Lung (tissue), 12 donors: Measurements from ENCODE around the gene PLD2. TPM values are rescaled to one million over a fixed set of nuclear protein-coding genes. Genes with fewer than 3 reads are reported as not detected.
"Not testable (repeated sequence)": the region's sequence is repeated elsewhere in the genome, so short reads cannot be mapped to it uniquely, and the experiment has no call there.

ENCODE experiments used
- ATAC-seq: fragments of 200-7000 bp; cut with Tn5 transposase; one replicate; pipeline ENCODE4 v1.9.1; 2020; ENCODE audit warnings: moderate number of reproducible peaks; ENCODE audit not compliant: insufficient read depth, low FRiP score
- DNase-seq, 3 donors: peaks; one replicate each; pipeline ENCODE4 v3.0.0-alpha.2; 2013 to 2017
- H3K27ac ChIP-seq, 2 donors: one replicate each; pipeline ENCODE4 v1.5.1; 2013; ENCODE audit warnings: mild to moderate bottlenecking in 2 of 2, moderate library complexity in 2 of 2, control low read depth in 1 of 2, inconsistent platforms in 1 of 2, low read depth in 1 of 2, low read length in 1 of 2
- H3K27me3 ChIP-seq, 3 donors: one replicate each; pipeline ENCODE4 v1.5.1; 2013; ENCODE audit warnings: low read length in 2 of 3; ENCODE audit not compliant: control insufficient read depth in 3 of 3, insufficient read depth in 3 of 3
- H3K36me3 ChIP-seq, 4 donors: one replicate each; pipeline ENCODE4 v1.5.1; 2013; ENCODE audit warnings: low read length in 4 of 4, mild to moderate bottlenecking in 1 of 4, moderate library complexity in 1 of 4; ENCODE audit not compliant: control insufficient read depth in 4 of 4, insufficient read depth in 4 of 4
- H3K4me1 ChIP-seq, 5 donors: one replicate each; pipeline ENCODE4 v1.5.1; 2013; ENCODE audit warnings: low read length in 5 of 5, mild to moderate bottlenecking in 2 of 5, moderate library complexity in 1 of 5; ENCODE audit not compliant: control insufficient read depth in 5 of 5, insufficient read depth in 5 of 5
- H3K4me3 ChIP-seq: one replicate; pipeline ENCODE4 v1.5.1; 2013; ENCODE audit warnings: mild to moderate bottlenecking, control low read depth, moderate library complexity
- H3K9ac ChIP-seq, 2 donors: one replicate each; pipeline ENCODE4 v1.5.1; 2013; ENCODE audit warnings: low read length in 2 of 2, control low read depth in 1 of 2; ENCODE audit not compliant: insufficient read depth in 1 of 2
- H3K9me3 ChIP-seq, 4 donors: one replicate each; pipeline ENCODE4 v1.5.1; 2013; ENCODE audit warnings: low read length in 3 of 4, mild to moderate bottlenecking in 1 of 4, moderate library complexity in 1 of 4; ENCODE audit not compliant: control insufficient read depth in 4 of 4, insufficient read depth in 3 of 4
- CTCF ChIP-seq: IDR thresholded peaks from 2 replicates; pipeline ENCODE4 v1.5.1; 2012; ENCODE audit warnings: mild to moderate bottlenecking; ENCODE audit errors: control extremely low read depth, extremely low read depth
- WGBS, 2 donors: extraction: QIAGEN DNeasy Blood & Tissue Kit; methylation state at CpG; one replicate each; pipeline ENCODE4 v1.1.7; 2013; 5-methylcytosine and 5-hydroxymethylcytosine counted together
- polyA plus RNA-seq, 2 donors: library from polyadenylated mRNA; stranded (reverse); fragments of 200-250 nt; gene quantifications; one replicate each; pipeline ENCODE4 v1.2.1, GENCODE V29; 2013
- total RNA-seq, 2 donors: library from RNA; depleted of rRNA in 1 of 2; stranded (reverse); fragments of >200 nt in 1 of 2; gene quantifications; one replicate each; pipeline ENCODE4 v1.2.1, GENCODE V29; 2014 to 2021
- donor health status: control.
- donor health status: control.
- donor health status: Bipolar disorder and iron deficiency.
- donor health status: healthy.
- donor health status: DM: yes; HTN: yes; CAD: no.

Gene PLD2
- total and polyA plus RNA-seq, 4 donors, result 18.0 to 42.3 (median 24.7) TPM

- no peak overlapping the region for H3K4me3 ChIP-seq
- peaks cover 0 to 2% (median 0%) of the 10 kb centered on the region in 4 donors for H3K9me3 ChIP-seq
- no peaks in the 10 kb centered on the region for H3K27me3 ChIP-seq
- no peak for TF ChIP-seq CTCF
- H3K9ac ChIP-seq, result no peak overlapping the region
- no peak overlapping the region for H3K27ac ChIP-seq
- H3K36me3 ChIP-seq, result peaks cover 0 to 38% (median 32%) of the 10 kb centered on the region in 4 donors
- peaks cover 0 to 4% (median 0%) of the 10 kb centered on the region in 5 donors for H3K4me1 ChIP-seq
- WGBS, 2 donors, result 85 to 86% methylated on average over 12 of the region's 12 CpGs
- ATAC-seq (no peak), DNase-seq (no peak)
Measured at GRCh38 chr17:4818276-4818675, 11.3 kb downstream of the PLD2 start.

DNA sequence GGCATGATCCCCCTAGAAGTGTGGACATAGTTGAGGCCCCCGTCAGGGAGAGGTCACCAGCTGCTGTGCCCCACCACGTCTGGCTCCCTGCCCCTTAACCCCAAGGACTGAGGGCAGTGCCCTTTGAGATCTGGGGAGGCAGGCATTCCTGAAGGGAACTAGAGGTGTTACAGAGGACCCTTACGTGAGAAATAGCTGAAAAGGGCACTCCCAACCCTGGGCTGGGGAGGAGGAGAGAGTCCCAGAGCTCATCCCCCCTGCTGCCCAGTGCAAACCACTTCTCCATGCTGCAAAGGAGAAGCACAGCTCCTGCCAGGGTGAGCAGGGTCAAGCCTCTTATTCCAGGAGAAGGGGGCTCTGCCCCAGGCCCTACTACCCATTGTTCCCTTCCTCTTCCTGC lies 15.9 kb downstream of the PLD2 start:
- TF ChIP-seq CTCF, result no peak
- WGBS, 2 donors, result 75 to 81% methylated on average over 3 of the region's 3 CpGs
- H3K4me1 ChIP-seq, result peaks cover 0 to 4% (median 0%) of the 10 kb centered on the region in 5 donors

GRCh38 chr17:4823373-4824089 lies 16.6 kb downstream of the PLD2 start:
- Histone ChIP-seq H3K27me3 (no peaks in the 10 kb centered on the region), H3K4me3 (no peak overlapping the region), H3K36me3 (peaks cover 0 to 12% (median 7%) of the 10 kb centered on the region in 4 donors), H3K27ac (no peak overlapping the region), H3K4me1 (peaks cover 0 to 4% (median 0%) of the 10 kb centered on the region in 5 donors), H3K9ac (no peak overlapping the region), H3K9me3 (peaks cover 0 to 2% (median 0%) of the 10 kb centered on the region in 4 donors)
- no peak for TF ChIP-seq CTCF
- DNase-seq (no peak), ATAC-seq (no peak)
- 71 to 78% methylated on average over 12 of the region's 12 CpGs for WGBS, 2 donors

More for the DNA sequence above, 15.9 kb downstream of the PLD2 start:
- DNase-seq, result no peak
- H3K27me3 ChIP-seq, result no peaks in the 10 kb centered on the region
- no peak overlapping the region for H3K4me3 ChIP-seq
- peaks cover 0 to 16% (median 7%) of the 10 kb centered on the region in 4 donors for H3K36me3 ChIP-seq
- no peak overlapping the region for H3K9ac ChIP-seq
- H3K9me3 ChIP-seq, result peaks cover 0 to 2% (median 0%) of the 10 kb centered on the region in 4 donors
- no peak overlapping the region for H3K27ac ChIP-seq
- no peak for ATAC-seq

GRCh38 chr17:4827399-4827798 lies 20.4 kb downstream of the PLD2 start:
- Histone ChIP-seq H3K9ac (no peak overlapping the region), H3K27me3 (no peaks in the 10 kb centered on the region), H3K4me3 (no peak overlapping the region), H3K4me1 (peaks cover 0 to 4% (median 0%) of the 10 kb centered on the region in 5 donors), H3K27ac (no peak overlapping the region), H3K36me3 (peaks cover 0 to 6% (median 3%) of the 10 kb centered on the region in 4 donors), H3K9me3 (no peaks in the 10 kb centered on the region)
- no peak for TF ChIP-seq CTCF
- no peak for DNase-seq
- 78 to 82% methylated on average over 8 of the region's 8 CpGs for WGBS, 2 donors
- ATAC-seq, result no peak

DNA sequence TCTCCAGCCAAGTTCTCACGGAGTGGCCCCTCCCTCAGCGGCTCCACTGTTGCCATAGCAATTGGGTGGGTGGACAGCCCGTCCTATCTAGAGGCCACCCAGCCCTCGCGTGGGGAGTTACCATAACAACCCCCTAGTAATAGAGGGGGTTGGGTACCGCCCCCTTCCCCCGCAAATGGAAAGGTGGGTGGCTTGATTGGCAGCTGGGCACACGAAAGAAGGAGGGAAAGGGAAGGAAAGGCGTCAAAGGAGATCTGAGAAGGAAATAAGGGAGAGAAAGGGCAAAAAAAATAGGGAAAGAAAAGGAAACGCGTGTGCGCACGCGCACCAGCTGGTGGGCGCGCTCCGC lies 25.9 kb downstream of the PLD2 start:
- H3K27me3 ChIP-seq, DNase-seq, H3K9me3 ChIP-seq, H3K36me3 ChIP-seq: not testable (repeated sequence)
- peak overlapping the region; percentile 49 to 79 for H3K9ac ChIP-seq
- peaks cover 0 to 32% (median 15%) of the 10 kb centered on the region in 5 donors for H3K4me1 ChIP-seq
- peak overlapping the region; percentile 72 for H3K4me3 ChIP-seq
- peak overlapping the region; percentile 78 to 84 for H3K27ac ChIP-seq
- 0% methylated on average over 10 of the region's 17 CpGs for WGBS, 2 donors
- ATAC-seq, result peak; percentile 12
